Panc1 (cell line): ENCODE measurements around the gene G2E3.

Source experiments
- POLR2AphosphoS5 ChIP-seq: IDR thresholded peaks from 2 replicates; pipeline ENCODE4 v1.6.1; 2012; ENCODE audit warnings: mild to moderate bottlenecking, low read depth, low read length, moderate library complexity
- REST ChIP-seq, 2 experiments: IDR thresholded peaks; 2 replicates each; pipeline ENCODE4 v1.6.1; 2011 to 2012; ENCODE audit warnings: low read depth in 2 of 2, control low read depth in 1 of 2, low read length in 1 of 2, mild to moderate bottlenecking in 1 of 2, moderate library complexity in 1 of 2; ENCODE audit not compliant: insufficient read depth in 1 of 2
- TCF7L2 ChIP-seq: IDR thresholded peaks from 2 replicates; pipeline ENCODE4 v1.6.1; 2011; ENCODE audit warnings: mild to moderate bottlenecking, low read depth, low read length, inconsistent platforms
- TF ChIP-seq, protein P1 (sequence below): fragments of 450-650 bp; IDR thresholded peaks from 2 replicates; pipeline ENCODE4 v1.5.1; 2017; ENCODE audit warnings: mild to moderate bottlenecking

DNA sequence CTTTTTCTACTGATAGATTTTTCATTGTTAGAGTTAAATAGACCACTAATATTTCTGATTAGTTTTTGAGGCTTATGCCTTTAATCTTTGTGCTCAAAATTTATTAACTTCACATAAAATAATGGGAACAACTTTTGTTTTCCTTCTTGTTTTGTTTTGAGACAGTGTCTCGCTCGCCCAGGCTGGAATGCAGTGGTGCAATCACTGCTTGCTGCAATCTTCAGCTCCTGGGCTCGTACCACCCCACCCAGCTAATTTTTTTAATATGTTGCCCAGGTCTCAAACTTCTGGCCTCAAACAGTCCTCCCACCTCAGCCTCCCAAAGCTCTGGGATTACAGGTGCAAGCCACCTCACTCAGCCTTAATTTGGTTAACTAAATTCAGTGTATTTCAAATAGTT is 80.0 kb downstream of the G2E3 start:
- TF ChIP-seq, protein P1, sequence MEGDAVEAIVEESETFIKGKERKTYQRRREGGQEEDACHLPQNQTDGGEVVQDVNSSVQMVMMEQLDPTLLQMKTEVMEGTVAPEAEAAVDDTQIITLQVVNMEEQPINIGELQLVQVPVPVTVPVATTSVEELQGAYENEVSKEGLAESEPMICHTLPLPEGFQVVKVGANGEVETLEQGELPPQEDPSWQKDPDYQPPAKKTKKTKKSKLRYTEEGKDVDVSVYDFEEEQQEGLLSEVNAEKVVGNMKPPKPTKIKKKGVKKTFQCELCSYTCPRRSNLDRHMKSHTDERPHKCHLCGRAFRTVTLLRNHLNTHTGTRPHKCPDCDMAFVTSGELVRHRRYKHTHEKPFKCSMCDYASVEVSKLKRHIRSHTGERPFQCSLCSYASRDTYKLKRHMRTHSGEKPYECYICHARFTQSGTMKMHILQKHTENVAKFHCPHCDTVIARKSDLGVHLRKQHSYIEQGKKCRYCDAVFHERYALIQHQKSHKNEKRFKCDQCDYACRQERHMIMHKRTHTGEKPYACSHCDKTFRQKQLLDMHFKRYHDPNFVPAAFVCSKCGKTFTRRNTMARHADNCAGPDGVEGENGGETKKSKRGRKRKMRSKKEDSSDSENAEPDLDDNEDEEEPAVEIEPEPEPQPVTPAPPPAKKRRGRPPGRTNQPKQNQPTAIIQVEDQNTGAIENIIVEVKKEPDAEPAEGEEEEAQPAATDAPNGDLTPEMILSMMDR: no peak
- TF ChIP-seq REST (IDR thresholded peaks at IDR 0.05; ENCODE audit: insufficient read depth in 1 of 2, low read depth in 2 of 2, low read length in 1 of 2): no peak
- TF ChIP-seq POLR2AphosphoS5: no peak
- TF ChIP-seq TCF7L2: no peak
